ENCODE measurements around the gene NMNAT2. TPM values are rescaled to one million over a fixed set of nuclear protein-coding genes. Genes with fewer than 3 reads are reported as not detected.

The NMNAT2 gene
- total RNA-seq, 1 experiment from 2014 or later, result 11.4 TPM

- Histone ChIP-seq H3K9me3 (ENCODE audit: control insufficient read depth, low read depth, low read length) (no peaks in the 10 kb centered on the region), H2AFZ (ENCODE audit: low read length) (no peak overlapping the region), H2BK15ac (ENCODE audit: low read depth, low read length) (no peak overlapping the region), H3K27ac (ENCODE audit: insufficient read length, low read depth, low read length) (no peak overlapping the region), H4K91ac (ENCODE audit: insufficient read length, low read depth, low read length) (no peak overlapping the region), H3K27me3 (ENCODE audit: insufficient read depth, low read length) (no peaks in the 10 kb centered on the region), H3K4me2 (ENCODE audit: insufficient read depth, insufficient read length, low read length) (no peak overlapping the region), H2BK12ac (ENCODE audit: insufficient read length, low read depth, low read length) (no peak overlapping the region), H3K4me1 (ENCODE audit: insufficient read depth, low read length) (peaks cover 14% of the 10 kb centered on the region; the same call in 1 of the 2 replicates), H2AK5ac (ENCODE audit: insufficient read length, low read length) (no peak overlapping the region), H3K18ac (ENCODE audit: insufficient read length, low read depth, low read length) (no peak overlapping the region), H2BK120ac (ENCODE audit: low read depth, low read length, poor library complexity, severe bottlenecking) (no peak overlapping the region), H3K56ac (ENCODE audit: insufficient read length, low read depth, low read length) (no peak overlapping the region), H4K20me1 (ENCODE audit: control insufficient read depth, insufficient read depth, insufficient read length) (no peaks in the 10 kb centered on the region), H3K23me2 (ENCODE audit: insufficient read length, low read depth, low read length, poor library complexity, severe bottlenecking) (no peaks in the 10 kb centered on the region), H3K4ac (ENCODE audit: low read depth, low read length) (no peak overlapping the region), H3K79me1 (ENCODE audit: insufficient read depth, low read depth, low read length, poor library complexity, severe bottlenecking) (no peaks in the 10 kb centered on the region), H2BK20ac (ENCODE audit: low read depth, low read length, poor library complexity, severe bottlenecking) (no peak overlapping the region), H3T11ph (ENCODE audit: low read length) (no peak overlapping the region), H4K5ac (ENCODE audit: insufficient read length, low read depth, low read length) (no peak overlapping the region), H3K23ac (ENCODE audit: insufficient read length, low read depth, low read length) (no peak overlapping the region), H3K14ac (ENCODE audit: insufficient read depth, low read length) (no peak overlapping the region), H3K9ac (ENCODE audit: extremely low read depth, insufficient read length, low read length) (no peak overlapping the region), H3K79me2 (ENCODE audit: insufficient read depth, low read length) (no peaks in the 10 kb centered on the region), H4K8ac (replicated peaks; ENCODE audit: insufficient read length, low read depth, low read length) (no peak overlapping the region), H2BK5ac (ENCODE audit: insufficient read length, low read length) (no peak overlapping the region)
- H3K4me1 Mint-ChIP-seq, result peaks cover 34 to 40% of the 10 kb centered on the region in 2 experiments
- H3K27me3 Mint-ChIP-seq (ENCODE audit: low read depth), result peaks cover 2% of the 10 kb centered on the region; the same call in 1 of the 2 replicates
- WGBS (ENCODE audit: extremely low coverage, insufficient read length, low lambda C conversion rate), result no CpG with 5 or more reads among the region's 3 CpGs
- H3K4me3 Mint-ChIP-seq, result no peak overlapping the region
- TF ChIP-seq CTCF (conservative IDR thresholded peaks at IDR 0.05), result no peak
- no peak overlapping the region for H3K27ac Mint-ChIP-seq
- H3K9me3 Mint-ChIP-seq, result no peaks in the 10 kb centered on the region; a peak in 1 of 5 replicates
- no peaks in the 10 kb centered on the region; a peak in 2 of 7 replicates for H3K36me3 Mint-ChIP-seq (ENCODE audit: insufficient read depth in 1 of 3, low read depth in 3 of 3)
- DNase-seq, result no peak
Measured at GRCh38 chr1:183303901-183304300, 114.3 kb downstream of the NMNAT2 start.
